Suprapubic skin (tissue), 4 donors: ENCODE data around the gene BTRC.

ENCODE experiments used
- CTCF ChIP-seq, 2 donors: fragments of 200-600 bp in 1 of 2; fragments of 450-650 bp in 1 of 2; sonication (generic) in 1 of 2; IDR thresholded peaks; one replicate each; pipeline ENCODE4 v1.5.1; 2016 to 2019; ENCODE audit warnings: antibody characterized with exemption in 2 of 2, mild to moderate bottlenecking in 1 of 2, moderate library complexity in 1 of 2
- EP300 ChIP-seq: sonication (generic); formaldehyde crosslinking; IDR thresholded peaks from one replicate; pipeline ENCODE4 v1.6.1; 2017; ENCODE audit warnings: antibody characterized with exemption
- POLR2A ChIP-seq, 2 donors: fragments of 450-650 bp; IDR thresholded peaks; one replicate each; pipeline ENCODE4 v1.6.1; 2017; ENCODE audit warnings: antibody characterized with exemption in 2 of 2, mild to moderate bottlenecking in 2 of 2, moderate library complexity in 2 of 2
- POLR2AphosphoS5 ChIP-seq, 3 donors: sonication (generic); formaldehyde crosslinking; IDR thresholded peaks; one replicate each; pipeline ENCODE4 v1.6.1; 2017; ENCODE audit warnings: antibody characterized with exemption in 3 of 3

GRCh38 chr10:101436302-101436701 lies 82.3 kb downstream of the BTRC start:
- TF ChIP-seq POLR2A (IDR thresholded peaks at IDR 0.05): no peak
- TF ChIP-seq CTCF (IDR thresholded peaks at IDR 0.05): no peak
- TF ChIP-seq EP300: no peak
- no peak for TF ChIP-seq POLR2AphosphoS5 (IDR thresholded peaks at IDR 0.05)
